ENCODE measurements around the gene LILRA6.

- TF ChIP-seq, protein P1, sequence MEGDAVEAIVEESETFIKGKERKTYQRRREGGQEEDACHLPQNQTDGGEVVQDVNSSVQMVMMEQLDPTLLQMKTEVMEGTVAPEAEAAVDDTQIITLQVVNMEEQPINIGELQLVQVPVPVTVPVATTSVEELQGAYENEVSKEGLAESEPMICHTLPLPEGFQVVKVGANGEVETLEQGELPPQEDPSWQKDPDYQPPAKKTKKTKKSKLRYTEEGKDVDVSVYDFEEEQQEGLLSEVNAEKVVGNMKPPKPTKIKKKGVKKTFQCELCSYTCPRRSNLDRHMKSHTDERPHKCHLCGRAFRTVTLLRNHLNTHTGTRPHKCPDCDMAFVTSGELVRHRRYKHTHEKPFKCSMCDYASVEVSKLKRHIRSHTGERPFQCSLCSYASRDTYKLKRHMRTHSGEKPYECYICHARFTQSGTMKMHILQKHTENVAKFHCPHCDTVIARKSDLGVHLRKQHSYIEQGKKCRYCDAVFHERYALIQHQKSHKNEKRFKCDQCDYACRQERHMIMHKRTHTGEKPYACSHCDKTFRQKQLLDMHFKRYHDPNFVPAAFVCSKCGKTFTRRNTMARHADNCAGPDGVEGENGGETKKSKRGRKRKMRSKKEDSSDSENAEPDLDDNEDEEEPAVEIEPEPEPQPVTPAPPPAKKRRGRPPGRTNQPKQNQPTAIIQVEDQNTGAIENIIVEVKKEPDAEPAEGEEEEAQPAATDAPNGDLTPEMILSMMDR (conservative IDR thresholded peaks at IDR 0.05; ENCODE audit: low read length): no peak
- no peak for TF ChIP-seq EZH2phosphoT487 (IDR thresholded peaks at IDR 0.05; ENCODE audit: borderline replicate concordance)
Measured at GRCh38 chr19:54209811-54210494, 32.6 kb downstream of the LILRA6 start.
